HEK293T (cell line): ENCODE data around the gene PCDH9.

ENCODE experiments used
- ARNT ChIP-seq: fragments of 450-650 bp; IDR thresholded peaks from 2 replicates; pipeline ENCODE4 v1.6.1; 2017; ENCODE audit warnings: mild to moderate bottlenecking
- BHLHE40 ChIP-seq: fragments of 450-650 bp; IDR thresholded peaks from 2 replicates; pipeline ENCODE4 v1.6.1; 2016; ENCODE audit warnings: mild to moderate bottlenecking, moderate library complexity, borderline replicate concordance
- ELF4 ChIP-seq: fragments of 450-650 bp; IDR thresholded peaks from 2 replicates; pipeline ENCODE4 v1.6.1; 2017; ENCODE audit warnings: antibody characterized with exemption
- FOXA1 ChIP-seq: fragments of 450-650 bp; IDR thresholded peaks from 2 replicates; pipeline ENCODE4 v1.6.1; 2016; ENCODE audit warnings: mild to moderate bottlenecking
- FOXK2 ChIP-seq: fragments of 450-650 bp; IDR thresholded peaks from 2 replicates; pipeline ENCODE4 v1.6.1; 2016; ENCODE audit warnings: mild to moderate bottlenecking
- LEF1 ChIP-seq: fragments of 450-650 bp; IDR thresholded peaks from 2 replicates; pipeline ENCODE4 v1.6.1; 2017; ENCODE audit warnings: mild to moderate bottlenecking, borderline replicate concordance
- SP1 ChIP-seq: fragments of 450-650 bp; IDR thresholded peaks from 2 replicates; pipeline ENCODE4 v1.6.1; 2017
- SUZ12 ChIP-seq: fragments of 450-650 bp; IDR thresholded peaks from 2 replicates; pipeline ENCODE4 v1.6.1; 2016; ENCODE audit warnings: mild to moderate bottlenecking
- TARDBP ChIP-seq: fragments of 450-650 bp; IDR thresholded peaks from 2 replicates; pipeline ENCODE4 v1.6.1; 2016
- ZNF384 ChIP-seq: fragments of 450-650 bp; IDR thresholded peaks from 2 replicates; pipeline ENCODE4 v1.6.1; 2016
- TF ChIP-seq, protein P1 (sequence below): fragments of 450-650 bp; IDR thresholded peaks from 2 replicates; pipeline ENCODE4 v1.6.1; 2016

DNA sequence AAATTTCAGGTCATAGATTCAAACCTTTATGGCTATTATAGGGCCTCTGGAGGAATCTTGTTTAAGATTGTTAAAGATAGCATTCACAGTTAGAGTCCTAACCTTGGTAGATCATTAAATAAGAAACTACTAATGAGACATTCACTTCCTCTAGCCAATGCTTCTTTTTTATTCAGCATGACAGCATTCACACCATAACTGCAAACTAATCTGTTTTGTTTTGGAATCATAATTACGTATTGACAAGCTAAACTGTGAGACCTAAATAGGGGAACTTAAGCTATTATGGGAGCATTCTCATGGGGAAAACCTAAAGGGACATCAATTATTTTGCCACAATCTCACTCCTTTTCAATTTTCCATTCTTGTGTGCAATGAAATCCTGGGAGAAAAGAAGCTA, 653.8 kb downstream of the PCDH9 start:
- TF ChIP-seq SP1, result no peak
- TF ChIP-seq SUZ12, result no peak
- no peak for TF ChIP-seq ZNF384
- TF ChIP-seq LEF1, result no peak
- no peak for TF ChIP-seq FOXK2
- no peak for TF ChIP-seq ELF4
- TF ChIP-seq BHLHE40, result no peak
- no peak for TF ChIP-seq FOXA1
- TF ChIP-seq TARDBP, result no peak
- TF ChIP-seq, protein P1, sequence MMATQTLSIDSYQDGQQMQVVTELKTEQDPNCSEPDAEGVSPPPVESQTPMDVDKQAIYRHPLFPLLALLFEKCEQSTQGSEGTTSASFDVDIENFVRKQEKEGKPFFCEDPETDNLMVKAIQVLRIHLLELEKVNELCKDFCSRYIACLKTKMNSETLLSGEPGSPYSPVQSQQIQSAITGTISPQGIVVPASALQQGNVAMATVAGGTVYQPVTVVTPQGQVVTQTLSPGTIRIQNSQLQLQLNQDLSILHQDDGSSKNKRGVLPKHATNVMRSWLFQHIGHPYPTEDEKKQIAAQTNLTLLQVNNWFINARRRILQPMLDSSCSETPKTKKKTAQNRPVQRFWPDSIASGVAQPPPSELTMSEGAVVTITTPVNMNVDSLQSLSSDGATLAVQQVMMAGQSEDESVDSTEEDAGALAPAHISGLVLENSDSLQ, result no peak
- TF ChIP-seq ARNT, result no peak
